Stimulated activated CD4-positive, alpha-beta T cell treated with anti-CD3 and anti-CD28 coated beads, Interleukin-1b, Interleukin-23, amount 100 ng/mL, for 48 hours (primary cell): ENCODE data around the gene NXN.
A peak's percentile ranks its signal among the peaks of the same experiment; 100 is the strongest.
"Not testable (repeated sequence)": the region's sequence is repeated elsewhere in the genome, so short reads cannot be mapped to it uniquely, and the experiment has no call there.

Experiments
- DNase-seq: peaks from one replicate; pipeline ENCODE4 v3.0.0-alpha.2; 2020

Gene NXN

GRCh38 chr17:791829-792228, 187.7 kb downstream of the NXN start:
- DNase-seq: no peak

- not testable (repeated sequence) for DNase-seq
Measured at GRCh38 chr17:790874-791247, 188.7 kb downstream of the NXN start.

DNA sequence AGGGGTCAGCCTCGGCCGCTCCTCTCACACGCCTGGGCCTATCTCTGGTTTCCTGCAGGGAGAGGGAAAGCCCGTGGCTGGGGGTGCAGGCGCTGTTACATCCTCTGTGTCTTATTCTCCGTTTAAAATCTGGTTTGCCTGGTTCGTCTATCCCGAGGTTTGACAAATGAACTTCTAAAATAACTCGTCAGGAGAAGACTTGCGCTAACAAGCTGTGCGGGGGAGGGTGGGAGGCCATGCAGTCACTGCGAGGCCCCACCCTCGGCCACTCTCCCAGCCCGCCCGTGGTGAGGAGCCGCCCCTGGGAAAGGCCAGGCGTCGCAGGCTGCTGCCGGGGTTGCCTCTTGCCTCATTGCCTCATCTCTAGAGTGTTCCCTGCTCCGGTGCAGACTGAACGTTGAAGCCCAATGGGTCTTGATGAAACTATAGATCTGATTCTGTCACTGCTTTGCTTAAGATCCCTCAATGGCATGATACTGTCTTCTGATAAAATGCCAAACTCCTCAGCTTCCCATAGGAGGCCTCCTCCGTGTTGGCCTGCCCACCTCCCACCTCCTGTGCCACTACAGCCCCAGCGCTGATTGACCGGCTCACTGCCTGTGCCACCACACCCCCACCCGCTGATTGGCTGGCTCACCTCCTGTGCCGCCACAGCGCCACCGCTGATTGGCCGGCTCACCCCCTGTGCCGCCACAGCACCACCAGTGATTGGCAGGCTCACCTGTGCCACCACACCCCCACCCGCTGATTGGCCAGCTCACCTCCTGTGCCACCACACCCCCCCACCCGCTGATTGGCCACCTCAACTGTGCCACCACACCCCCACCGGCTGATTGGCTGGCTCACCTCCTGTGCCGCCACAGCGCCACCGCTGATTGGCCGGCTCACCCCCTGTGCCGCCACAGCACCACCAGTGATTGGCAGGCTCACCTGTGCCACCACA, 189.4 kb downstream of the NXN start:
- not testable (repeated sequence) for DNase-seq

GRCh38 chr17:789160-789840, 190.3 kb downstream of the NXN start:
- DNase-seq: no peak

DNA sequence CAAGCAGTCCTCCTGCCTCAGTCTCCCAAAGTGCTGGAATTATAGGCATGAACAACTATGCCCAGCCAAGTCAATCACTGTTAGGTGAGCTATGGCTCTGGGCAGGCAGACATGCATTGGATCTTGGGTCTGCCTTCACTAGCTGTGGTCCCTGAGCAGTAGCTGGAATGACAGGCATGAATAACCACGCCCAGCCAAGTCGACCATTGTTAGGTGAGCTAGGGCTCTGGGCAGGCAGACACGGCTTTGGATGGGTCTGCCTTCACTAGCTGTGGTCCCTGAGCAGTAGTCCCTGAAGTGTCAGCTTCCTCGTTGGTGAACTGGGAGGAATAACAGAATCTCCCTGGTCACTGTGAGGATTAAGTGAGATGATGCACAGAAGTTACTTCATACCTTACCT, 191.0 kb downstream of the NXN start:
- no peak for DNase-seq

- DNase-seq: no peak
Measured at GRCh38 chr17:787641-788221, 191.8 kb downstream of the NXN start.

- not testable (repeated sequence) for DNase-seq
Measured at GRCh38 chr17:785901-786300, 193.7 kb downstream of the NXN start.

- DNase-seq: peak; percentile 21
Measured at GRCh38 chr17:784143-784542, 195.4 kb downstream of the NXN start.

GRCh38 chr17:781805-782731, 197.5 kb downstream of the NXN start, which contains the start of the genes GLOD4 and MRM3:
GLOD4 (minus strand) TSS chr17:782280; CDS start chr17:782255, 25 bp downstream.
MRM3 (plus strand) TSS chr17:782353; CDS start chr17:782379, 26 bp downstream.
- DNase-seq: peak; percentile 92

- DNase-seq: no peak
Measured at GRCh38 chr17:778096-778495, 201.5 kb downstream of the NXN start.

- DNase-seq: no peak
Measured at GRCh38 chr17:774313-774584, 205.3 kb downstream of the NXN start.

GRCh38 chr17:773467-774312, 205.9 kb downstream of the NXN start:
- no peak for DNase-seq

DNA sequence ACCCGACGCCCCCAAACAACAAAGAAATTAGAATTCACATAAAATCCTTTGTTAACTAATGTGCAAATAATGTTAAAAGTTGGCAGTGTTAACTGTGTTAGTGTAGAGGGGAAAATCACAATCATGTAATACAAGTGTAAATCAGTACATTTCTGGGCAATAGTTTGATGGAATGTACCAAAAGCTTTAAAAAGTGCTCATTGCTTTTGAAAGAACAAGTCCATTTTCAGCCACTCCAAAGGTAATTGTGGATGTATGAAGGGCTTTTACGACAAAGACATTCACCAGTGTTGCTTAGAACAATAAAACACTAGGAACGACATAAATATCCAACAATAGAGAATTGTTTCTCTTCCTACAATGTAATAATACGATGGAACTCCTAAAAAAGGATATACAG, 206.6 kb downstream of the NXN start:
- no peak for DNase-seq

- no peak for DNase-seq
Measured at GRCh38 chr17:767076-767475, 212.5 kb downstream of the NXN start.

DNA sequence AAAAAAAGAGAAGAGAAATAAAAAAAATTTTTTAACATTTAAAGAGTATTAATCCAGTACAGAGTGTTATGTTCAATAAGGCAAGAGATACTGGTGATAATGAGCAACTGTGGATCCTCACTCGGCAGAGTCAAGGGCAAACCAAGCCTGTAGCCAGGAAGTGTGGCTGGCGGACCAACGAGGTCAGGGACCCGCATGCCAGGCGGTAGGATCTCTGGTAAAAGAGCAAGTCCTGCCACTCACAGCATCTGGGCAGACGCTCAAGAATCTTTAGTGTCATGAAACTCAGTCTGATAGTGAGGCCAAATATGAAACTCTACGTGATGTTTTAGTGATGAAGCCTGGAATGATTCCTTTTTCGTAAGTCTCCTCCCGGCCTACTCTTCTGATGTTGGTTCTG, 219.2 kb downstream of the NXN start:
- DNase-seq: no peak

DNA sequence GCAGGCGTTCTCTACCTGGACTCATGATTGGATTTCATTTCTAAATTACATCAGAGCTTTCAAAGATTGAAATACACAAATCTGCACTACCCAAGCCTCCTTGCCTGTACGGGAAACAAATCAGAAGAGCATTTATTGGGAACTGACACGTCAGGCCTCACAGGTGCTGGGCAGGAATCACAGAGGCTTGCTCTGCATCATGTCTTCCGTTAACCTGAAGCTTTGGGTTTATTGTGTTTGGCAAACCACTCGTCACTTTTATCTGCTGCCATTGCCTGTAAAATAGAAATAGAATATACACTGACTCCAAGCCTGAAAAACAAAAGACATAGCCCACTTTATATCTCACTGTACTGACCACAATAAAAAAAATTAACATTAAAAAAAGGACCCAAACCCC, 219.6 kb downstream of the NXN start:
- DNase-seq: no peak

- DNase-seq: not testable (repeated sequence)
Measured at GRCh38 chr17:756010-756567, 223.5 kb downstream of the NXN start.

DNA sequence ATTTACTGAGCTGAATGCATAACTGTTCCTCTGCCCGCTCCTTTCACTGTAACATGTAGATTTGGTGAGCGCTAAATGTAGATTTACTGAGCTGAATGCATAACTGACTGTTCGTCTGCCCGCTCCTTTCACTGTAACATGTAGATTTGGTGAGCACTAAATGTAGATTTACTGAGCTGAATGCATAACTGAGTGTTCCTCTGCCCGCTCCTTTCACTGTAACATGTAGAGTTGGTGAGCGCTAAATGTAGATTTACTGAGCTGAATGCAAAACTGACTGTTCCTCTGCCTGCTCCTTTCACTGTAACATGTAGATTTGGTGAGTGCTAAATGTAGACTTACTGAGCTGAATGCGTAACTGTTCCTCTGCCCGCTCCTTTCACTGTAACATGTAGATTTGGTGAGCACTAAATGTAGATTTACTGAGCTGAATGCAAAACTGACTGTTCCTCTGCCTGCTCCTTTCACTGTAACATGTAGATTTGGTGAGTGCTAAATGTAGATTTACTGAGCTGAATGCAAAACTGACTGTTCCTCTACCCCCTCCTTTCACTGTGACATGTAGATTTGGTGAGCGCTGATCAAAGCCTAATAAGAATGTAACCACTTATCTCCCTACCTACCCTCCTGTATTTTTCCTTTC, 224.1 kb downstream of the NXN start:
- DNase-seq: not testable (repeated sequence)

- DNase-seq: no peak
Measured at GRCh38 chr17:753418-753817, 226.2 kb downstream of the NXN start.

DNA sequence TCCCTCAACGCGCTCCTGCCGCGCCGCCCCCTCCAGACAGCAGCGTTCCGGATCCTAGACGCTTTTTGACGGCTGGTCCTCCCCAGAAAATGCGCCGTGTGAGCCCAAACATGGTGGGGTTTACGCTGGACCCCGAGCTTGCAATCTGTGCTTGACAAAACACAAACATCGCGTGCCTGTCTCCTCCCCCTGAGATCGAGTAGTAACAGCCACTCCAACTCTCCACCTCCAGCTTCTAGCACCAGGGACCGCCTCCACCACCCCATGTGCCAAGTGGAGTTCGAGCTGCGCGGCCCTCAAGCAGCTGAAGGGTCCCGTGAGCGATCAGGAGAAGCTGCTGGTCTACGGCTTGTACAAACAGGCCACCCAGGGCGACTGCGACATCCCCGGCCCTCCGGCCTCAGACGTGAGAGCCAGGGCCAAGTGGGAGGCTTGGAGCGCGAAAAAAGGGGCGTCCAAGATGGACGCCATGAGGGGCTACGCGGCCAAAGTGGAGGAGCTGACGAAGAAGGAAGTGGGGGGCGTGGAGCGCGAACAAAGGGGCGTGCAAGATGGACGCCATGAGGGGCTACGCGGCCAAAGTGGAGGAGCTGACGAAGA, 226.9 kb downstream of the NXN start:
- no peak for DNase-seq
